ENCODE measurements around the gene POLE4. TPM values are rescaled to one million over a fixed set of nuclear protein-coding genes. Genes with fewer than 3 reads are reported as not detected.
A peak's percentile ranks its signal among the peaks of the same experiment; 100 is the strongest.

Gene POLE4
- total and polyA plus RNA-seq, 2 donors (not counting 1 experiment from before 2014, with no cell fraction given), result 26.3 to 28.9 TPM

GRCh38 chr2:74979844-74980243, 21.4 kb downstream of the POLE4 start:
- H3K79me2 ChIP-seq (ENCODE audit: control insufficient read depth, insufficient read depth, low read length), result no peaks in the 10 kb centered on the region
- TF ChIP-seq, protein P1, sequence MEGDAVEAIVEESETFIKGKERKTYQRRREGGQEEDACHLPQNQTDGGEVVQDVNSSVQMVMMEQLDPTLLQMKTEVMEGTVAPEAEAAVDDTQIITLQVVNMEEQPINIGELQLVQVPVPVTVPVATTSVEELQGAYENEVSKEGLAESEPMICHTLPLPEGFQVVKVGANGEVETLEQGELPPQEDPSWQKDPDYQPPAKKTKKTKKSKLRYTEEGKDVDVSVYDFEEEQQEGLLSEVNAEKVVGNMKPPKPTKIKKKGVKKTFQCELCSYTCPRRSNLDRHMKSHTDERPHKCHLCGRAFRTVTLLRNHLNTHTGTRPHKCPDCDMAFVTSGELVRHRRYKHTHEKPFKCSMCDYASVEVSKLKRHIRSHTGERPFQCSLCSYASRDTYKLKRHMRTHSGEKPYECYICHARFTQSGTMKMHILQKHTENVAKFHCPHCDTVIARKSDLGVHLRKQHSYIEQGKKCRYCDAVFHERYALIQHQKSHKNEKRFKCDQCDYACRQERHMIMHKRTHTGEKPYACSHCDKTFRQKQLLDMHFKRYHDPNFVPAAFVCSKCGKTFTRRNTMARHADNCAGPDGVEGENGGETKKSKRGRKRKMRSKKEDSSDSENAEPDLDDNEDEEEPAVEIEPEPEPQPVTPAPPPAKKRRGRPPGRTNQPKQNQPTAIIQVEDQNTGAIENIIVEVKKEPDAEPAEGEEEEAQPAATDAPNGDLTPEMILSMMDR (conservative IDR thresholded peaks at IDR 0.05 in 1 of 2, IDR thresholded peaks at IDR 0.05 in 1 of 2; ENCODE audit: low read depth in 1 of 2, low read length in 2 of 2), result no peak
- no peak for TF ChIP-seq EZH2 (IDR thresholded peaks at IDR 0.05; ENCODE audit: low read length, missing control alignments)
- no peak overlapping the region for H2AFZ ChIP-seq (ENCODE audit: low read length)
- no peaks in the 10 kb centered on the region for H3K36me3 ChIP-seq (ENCODE audit: control insufficient read depth, insufficient read depth, low read length)
- DNase-seq (ENCODE audit: low read depth in 2 of 2), result no peak
- H3K4me1 ChIP-seq (ENCODE audit: control insufficient read depth, extremely low read depth, insufficient read depth, low read length), result no peaks in the 10 kb centered on the region
- no peak overlapping the region for H3K4me3 ChIP-seq (replicated peaks in 1 of 4; ENCODE audit: control extremely low read depth in 1 of 4, insufficient read depth in 1 of 4, low read depth in 3 of 4, low read length in 4 of 4)
- H3K4me2 ChIP-seq (ENCODE audit: extremely low read depth, insufficient read depth, low read length), result no peak overlapping the region
- no peaks in the 10 kb centered on the region for H3K27me3 ChIP-seq (ENCODE audit: control insufficient read depth, insufficient read depth, low read length)
- H3K27ac ChIP-seq (ENCODE audit: insufficient read depth, low read length), result no peak overlapping the region
- H4K20me1 ChIP-seq (ENCODE audit: control insufficient read depth, extremely low read depth, insufficient read depth, low read length), result no peaks in the 10 kb centered on the region
- H3K9me3 ChIP-seq (ENCODE audit: control insufficient read depth, insufficient read depth, low read depth, low read length), result no peaks in the 10 kb centered on the region
- H3K9ac ChIP-seq (ENCODE audit: insufficient read depth, low read length), result no peak overlapping the region

DNA sequence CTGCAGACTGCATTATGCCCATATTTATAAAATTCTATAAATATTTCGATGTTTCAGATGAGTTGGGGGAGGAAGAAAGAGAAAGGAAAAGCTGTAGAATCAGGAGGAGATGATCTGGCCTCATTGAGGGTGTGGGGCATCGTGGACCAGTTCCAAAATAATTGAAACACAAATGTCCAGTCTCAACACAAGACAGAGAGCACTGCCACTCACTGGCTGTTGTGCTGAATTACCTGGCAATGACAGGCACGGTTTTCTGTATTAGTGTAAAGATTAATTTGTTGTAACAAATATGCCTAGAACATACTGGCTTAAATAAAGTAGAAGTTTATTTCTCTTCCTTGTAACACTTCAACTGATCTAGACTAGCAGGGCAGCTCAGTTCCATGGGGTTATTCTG, 24.1 kb downstream of the POLE4 start:
- no peak overlapping the region for H3K27ac ChIP-seq (ENCODE audit: insufficient read depth, low read length)
- no peaks in the 10 kb centered on the region for H3K79me2 ChIP-seq (ENCODE audit: control insufficient read depth, insufficient read depth, low read length)
- no peak for TF ChIP-seq EZH2 (IDR thresholded peaks at IDR 0.05; ENCODE audit: low read length, missing control alignments)
- TF ChIP-seq, protein P1 (conservative IDR thresholded peaks at IDR 0.05 in 1 of 2, IDR thresholded peaks at IDR 0.05 in 1 of 2; ENCODE audit: low read depth in 1 of 2, low read length in 2 of 2), result peak in 1 of 2 donors; percentile 8
- H3K27me3 ChIP-seq (ENCODE audit: control insufficient read depth, insufficient read depth, low read length), result no peaks in the 10 kb centered on the region
- no peaks in the 10 kb centered on the region for H3K9me3 ChIP-seq (ENCODE audit: control insufficient read depth, insufficient read depth, low read depth, low read length)
- no peaks in the 10 kb centered on the region for H3K36me3 ChIP-seq (ENCODE audit: control insufficient read depth, insufficient read depth, low read length)
- H4K20me1 ChIP-seq (ENCODE audit: control insufficient read depth, extremely low read depth, insufficient read depth, low read length), result no peaks in the 10 kb centered on the region
- H2AFZ ChIP-seq (ENCODE audit: low read length), result no peak overlapping the region
- no peak overlapping the region for H3K9ac ChIP-seq (ENCODE audit: insufficient read depth, low read length)
- H3K4me2 ChIP-seq (ENCODE audit: extremely low read depth, insufficient read depth, low read length), result no peak overlapping the region
- DNase-seq (ENCODE audit: low read depth in 2 of 2), result peak in 1 of 2 donors; percentile 4
- H3K4me1 ChIP-seq (ENCODE audit: control insufficient read depth, extremely low read depth, insufficient read depth, low read length), result no peaks in the 10 kb centered on the region
- H3K4me3 ChIP-seq (replicated peaks in 1 of 4; ENCODE audit: control extremely low read depth in 1 of 4, insufficient read depth in 1 of 4, low read depth in 3 of 4, low read length in 4 of 4), result no peak overlapping the region

DNA sequence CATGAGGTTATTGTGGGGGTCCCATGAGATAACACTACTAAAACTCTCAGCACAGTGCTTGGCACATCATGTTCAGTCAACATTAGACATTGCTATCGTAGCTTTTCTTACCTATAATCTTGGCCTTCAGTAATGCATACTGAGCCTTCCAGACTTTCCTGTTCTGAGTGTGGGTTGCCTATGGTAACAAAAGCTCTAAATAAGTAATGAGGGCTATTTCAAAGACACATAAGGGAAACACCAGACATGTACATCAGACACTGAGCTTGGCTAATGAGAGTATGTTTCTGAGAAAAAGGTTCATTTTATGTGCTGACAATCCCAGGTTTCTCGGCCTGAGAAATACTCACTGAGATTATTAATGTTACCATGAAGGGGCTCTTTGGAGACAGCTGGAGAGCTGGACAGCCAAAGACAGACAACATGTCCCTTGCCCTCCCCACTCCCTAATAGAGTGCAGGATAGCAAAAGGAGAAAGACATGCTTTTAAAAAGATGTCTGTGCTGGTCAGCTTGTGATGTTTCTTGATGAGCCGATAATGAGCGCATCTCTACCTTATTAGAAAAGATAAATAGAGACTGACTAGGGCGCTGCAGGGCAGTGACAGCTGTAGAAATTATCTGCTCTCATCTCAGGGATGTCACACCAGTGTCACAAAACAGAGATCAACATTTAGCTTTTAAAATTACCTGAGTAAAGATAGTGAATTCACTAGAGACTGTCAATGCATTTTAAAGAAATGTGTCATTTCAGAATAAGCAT, 25.4 kb downstream of the POLE4 start:
- no peaks in the 10 kb centered on the region for H3K36me3 ChIP-seq (ENCODE audit: control insufficient read depth, insufficient read depth, low read length)

More for the DNA sequence above, 25.4 kb downstream of the POLE4 start:
- Histone ChIP-seq H3K9me3 (ENCODE audit: control insufficient read depth, insufficient read depth, low read depth, low read length) (no peaks in the 10 kb centered on the region), H3K79me2 (ENCODE audit: control insufficient read depth, insufficient read depth, low read length) (no peaks in the 10 kb centered on the region), H3K4me3 (replicated peaks in 1 of 4; ENCODE audit: control extremely low read depth in 1 of 4, insufficient read depth in 1 of 4, low read depth in 3 of 4, low read length in 4 of 4) (no peak overlapping the region), H2AFZ (ENCODE audit: low read length) (no peak overlapping the region), H3K4me1 (ENCODE audit: control insufficient read depth, extremely low read depth, insufficient read depth, low read length) (no peaks in the 10 kb centered on the region), H3K27me3 (ENCODE audit: control insufficient read depth, insufficient read depth, low read length) (no peaks in the 10 kb centered on the region), H3K4me2 (ENCODE audit: extremely low read depth, insufficient read depth, low read length) (no peak overlapping the region), H4K20me1 (ENCODE audit: control insufficient read depth, extremely low read depth, insufficient read depth, low read length) (no peaks in the 10 kb centered on the region), H3K27ac (ENCODE audit: insufficient read depth, low read length) (no peak overlapping the region), H3K9ac (ENCODE audit: insufficient read depth, low read length) (no peak overlapping the region)
- TF ChIP-seq, protein P1 (conservative IDR thresholded peaks at IDR 0.05 in 1 of 2, IDR thresholded peaks at IDR 0.05 in 1 of 2; ENCODE audit: low read depth in 1 of 2, low read length in 2 of 2), result no peak
- no peak for TF ChIP-seq EZH2 (IDR thresholded peaks at IDR 0.05; ENCODE audit: low read length, missing control alignments)
- DNase-seq (ENCODE audit: low read depth in 2 of 2), result no peak

Measured in fibroblast of lung (primary cell).